Measurements from ENCODE around the gene BCL10.

BCL10 gene

GRCh38 chr1:85219853-85220610, 56.4 kb downstream of the BCL10 start:
- DNase-seq, result no peak

- DNase-seq, result no peak
Observed at GRCh38 chr1:85216697-85217096, 59.7 kb downstream of the BCL10 start.
